Mammary epithelial cell (primary cell): ENCODE results near the gene ZFAND3.
A peak's percentile ranks its signal among the peaks of the same experiment; 100 is the strongest.

Experiments
- EZH2 ChIP-seq: IDR thresholded peaks from 2 replicates; pipeline ENCODE4 v1.6.1; 2012; ENCODE audit warnings: low read length, inconsistent platforms, borderline replicate concordance
- TF ChIP-seq, protein P1 (sequence below), 2 donors: IDR thresholded peaks in 1 of 2; conservative IDR thresholded peaks in 1 of 2; 2 replicates each; pipeline ENCODE4 v1.5.1; 2011 to 2012; ENCODE audit warnings: inconsistent platforms in 2 of 2, low read length in 2 of 2, mild to moderate bottlenecking in 2 of 2, control low read depth in 1 of 2, low read depth in 1 of 2; ENCODE audit not compliant: insufficient read depth in 1 of 2; ENCODE audit errors: extremely low read depth in 1 of 2

DNA sequence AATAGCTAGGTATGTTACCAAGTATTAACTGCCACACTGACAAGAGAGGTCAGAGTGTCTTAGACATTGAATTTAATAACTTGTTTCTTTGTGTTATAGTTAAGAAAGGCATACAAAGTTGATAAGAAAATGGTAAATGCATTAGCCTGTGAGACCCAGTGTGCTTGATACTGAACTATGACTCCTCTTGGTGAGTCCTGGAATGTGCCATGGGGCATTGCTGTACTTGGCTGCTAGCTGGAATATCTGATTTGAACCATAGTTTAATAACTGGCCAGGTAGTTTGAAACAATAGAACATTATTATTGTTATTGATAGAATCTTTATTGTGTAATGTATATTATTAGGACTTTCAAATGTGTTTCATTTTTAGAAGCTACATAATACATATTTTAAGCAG lies 70.0 kb downstream of the ZFAND3 start:
- TF ChIP-seq EZH2, result no peak
- TF ChIP-seq, protein P1, sequence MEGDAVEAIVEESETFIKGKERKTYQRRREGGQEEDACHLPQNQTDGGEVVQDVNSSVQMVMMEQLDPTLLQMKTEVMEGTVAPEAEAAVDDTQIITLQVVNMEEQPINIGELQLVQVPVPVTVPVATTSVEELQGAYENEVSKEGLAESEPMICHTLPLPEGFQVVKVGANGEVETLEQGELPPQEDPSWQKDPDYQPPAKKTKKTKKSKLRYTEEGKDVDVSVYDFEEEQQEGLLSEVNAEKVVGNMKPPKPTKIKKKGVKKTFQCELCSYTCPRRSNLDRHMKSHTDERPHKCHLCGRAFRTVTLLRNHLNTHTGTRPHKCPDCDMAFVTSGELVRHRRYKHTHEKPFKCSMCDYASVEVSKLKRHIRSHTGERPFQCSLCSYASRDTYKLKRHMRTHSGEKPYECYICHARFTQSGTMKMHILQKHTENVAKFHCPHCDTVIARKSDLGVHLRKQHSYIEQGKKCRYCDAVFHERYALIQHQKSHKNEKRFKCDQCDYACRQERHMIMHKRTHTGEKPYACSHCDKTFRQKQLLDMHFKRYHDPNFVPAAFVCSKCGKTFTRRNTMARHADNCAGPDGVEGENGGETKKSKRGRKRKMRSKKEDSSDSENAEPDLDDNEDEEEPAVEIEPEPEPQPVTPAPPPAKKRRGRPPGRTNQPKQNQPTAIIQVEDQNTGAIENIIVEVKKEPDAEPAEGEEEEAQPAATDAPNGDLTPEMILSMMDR (conservative IDR thresholded peaks at IDR 0.05 in 1 of 2, IDR thresholded peaks at IDR 0.05 in 1 of 2; ENCODE audit: extremely low read depth in 1 of 2, insufficient read depth in 1 of 2, low read depth in 1 of 2, low read length in 2 of 2), result peak in 1 of 2 donors; percentile 13
